ENCODE results near the gene LIMS1.

DNA sequence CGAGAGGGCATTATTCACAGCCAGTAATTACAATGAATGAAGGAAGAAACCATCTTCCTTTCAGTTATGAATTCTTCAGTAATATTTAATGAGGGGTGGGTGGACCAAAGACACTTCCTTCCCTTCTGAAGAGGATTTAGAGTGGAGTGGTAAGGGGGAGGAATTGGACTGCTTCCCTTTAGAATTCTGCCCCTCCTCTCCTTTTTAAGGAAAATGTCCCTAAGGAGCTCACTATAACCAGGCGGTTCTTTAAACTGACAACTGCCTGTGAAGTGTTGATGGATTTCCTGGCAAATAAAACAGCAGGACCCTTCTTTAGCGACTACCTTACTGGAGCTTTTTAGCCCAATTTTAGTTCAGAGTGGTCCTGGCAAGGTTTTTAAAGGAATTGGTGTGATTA, 86.4 kb downstream of the LIMS1 start:
- TF ChIP-seq BHLHE40 (IDR thresholded peaks at IDR 0.05; ENCODE audit: borderline replicate concordance) (no peak), SUZ12 (IDR thresholded peaks at IDR 0.05) (no peak)
